GM21717 (cell line): ENCODE measurements around the gene KCNK4.

Experiments
- ATAC-seq: cut with Tn5 transposase; IDR thresholded peaks from one replicate; pipeline ENCODE4 v1.9.1; 2021; ENCODE audit warnings: mild to moderate bottlenecking, moderate library complexity; ENCODE audit not compliant: unreplicated experiment

Gene KCNK4

DNA sequence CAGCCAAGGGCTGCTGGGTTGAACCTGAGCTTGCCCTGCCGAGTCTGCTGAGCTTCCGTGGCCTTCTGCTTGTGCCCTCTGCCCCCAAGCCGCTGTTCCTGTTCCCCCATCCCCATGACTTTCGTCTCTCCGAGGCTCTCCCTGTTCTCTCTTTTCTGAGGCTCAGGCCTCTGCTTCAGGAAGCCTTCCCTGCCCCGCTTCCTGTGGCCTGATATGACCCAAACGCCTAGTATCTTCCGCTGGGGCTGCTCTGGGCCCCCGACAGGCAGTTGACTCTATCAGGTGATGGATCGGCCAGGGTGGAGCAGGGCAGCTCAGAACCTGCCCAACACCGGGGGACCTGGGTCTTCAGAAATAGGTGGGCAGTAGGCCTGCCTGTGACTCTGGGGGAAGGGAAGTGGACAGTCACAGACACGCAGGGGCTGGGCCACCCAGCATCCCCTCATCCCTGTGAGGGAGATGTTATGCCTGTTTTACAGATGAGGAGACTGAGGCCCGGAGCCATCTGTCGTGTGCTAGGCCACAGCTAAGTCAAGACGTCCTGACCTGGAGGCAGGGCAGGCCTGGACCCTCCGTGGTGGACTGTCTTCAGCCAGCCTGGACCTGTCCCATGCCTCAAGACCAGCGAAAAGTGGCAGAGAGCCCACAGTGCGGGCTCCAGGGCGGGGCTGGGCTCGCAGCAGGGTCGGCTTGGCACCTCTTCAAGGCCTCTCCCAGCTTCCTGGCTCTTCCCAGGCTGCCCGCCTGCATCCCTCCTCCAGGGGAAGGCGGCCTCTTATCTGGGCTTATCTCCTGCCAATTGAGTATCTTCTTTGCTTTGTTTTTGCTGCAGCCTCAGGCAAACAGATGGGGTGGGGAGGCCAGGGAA, 22.8 kb upstream of the KCNK4 start:
- no peak for ATAC-seq

GRCh38 chr11:64268893-64269539, 22.1 kb upstream of the KCNK4 start:
- ATAC-seq, result peak; percentile 16

GRCh38 chr11:64269540-64270220, 21.4 kb upstream of the KCNK4 start:
- ATAC-seq, result peak; percentile 55

- no peak for ATAC-seq
Measured at GRCh38 chr11:64275031-64275800, 15.9 kb upstream of the KCNK4 start.

DNA sequence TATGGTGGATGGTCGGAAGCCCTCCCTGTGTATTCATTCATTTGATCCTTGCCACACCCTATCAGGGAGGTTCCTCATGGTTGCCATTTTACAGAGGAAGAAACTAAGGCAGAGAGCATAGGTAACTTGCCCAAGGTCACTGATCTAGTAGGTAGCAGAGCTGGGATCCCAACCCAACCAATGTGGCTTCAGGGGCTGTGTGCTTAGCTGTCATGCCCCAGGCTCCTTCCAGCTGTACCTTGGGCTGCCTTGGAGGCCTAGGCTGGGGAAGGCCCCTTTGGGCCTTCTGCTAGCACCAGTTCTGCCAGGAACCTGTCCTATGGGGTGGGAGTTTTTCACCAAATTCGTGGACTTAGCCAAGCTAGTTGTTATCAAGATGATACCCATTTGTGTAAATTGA, 15.3 kb upstream of the KCNK4 start:
- ATAC-seq, result no peak

DNA sequence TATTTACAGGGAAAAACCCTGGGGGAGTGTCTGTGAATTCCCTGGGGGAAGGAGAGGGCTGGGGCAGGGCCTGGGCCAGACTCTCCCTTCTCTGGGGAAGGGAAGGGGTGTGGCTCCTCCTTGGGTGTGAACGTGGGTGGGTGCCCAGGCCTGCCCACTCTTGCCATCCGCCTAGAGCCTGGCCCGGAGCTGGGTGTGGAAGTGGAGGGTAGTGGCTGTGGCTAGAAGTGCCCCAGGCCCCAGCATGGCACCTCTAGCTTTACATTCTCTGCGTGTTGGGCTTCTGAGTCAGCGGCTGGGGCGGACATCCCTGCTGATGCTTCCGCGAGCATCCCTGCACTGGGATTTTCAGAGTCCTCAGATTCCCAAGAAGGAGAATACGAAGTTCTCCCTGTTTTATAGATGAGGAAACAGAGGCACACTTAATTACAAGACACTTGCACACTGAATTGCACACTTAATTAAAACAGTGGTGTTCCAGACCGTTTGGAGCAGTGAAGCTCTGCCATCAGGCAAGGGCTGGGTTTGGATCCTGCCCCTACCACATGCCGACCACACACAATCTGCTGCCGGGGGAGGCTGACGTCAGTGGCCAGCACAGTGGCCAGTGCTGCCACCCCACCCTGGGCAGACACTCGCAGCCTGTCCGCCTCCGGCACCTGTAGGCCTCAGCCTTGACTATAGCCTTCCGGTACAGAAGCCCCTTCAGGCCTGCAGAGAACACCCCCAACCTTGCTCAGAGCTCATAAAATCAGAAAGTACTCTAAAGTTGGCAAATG, 14.3 kb upstream of the KCNK4 start:
- no peak for ATAC-seq

DNA sequence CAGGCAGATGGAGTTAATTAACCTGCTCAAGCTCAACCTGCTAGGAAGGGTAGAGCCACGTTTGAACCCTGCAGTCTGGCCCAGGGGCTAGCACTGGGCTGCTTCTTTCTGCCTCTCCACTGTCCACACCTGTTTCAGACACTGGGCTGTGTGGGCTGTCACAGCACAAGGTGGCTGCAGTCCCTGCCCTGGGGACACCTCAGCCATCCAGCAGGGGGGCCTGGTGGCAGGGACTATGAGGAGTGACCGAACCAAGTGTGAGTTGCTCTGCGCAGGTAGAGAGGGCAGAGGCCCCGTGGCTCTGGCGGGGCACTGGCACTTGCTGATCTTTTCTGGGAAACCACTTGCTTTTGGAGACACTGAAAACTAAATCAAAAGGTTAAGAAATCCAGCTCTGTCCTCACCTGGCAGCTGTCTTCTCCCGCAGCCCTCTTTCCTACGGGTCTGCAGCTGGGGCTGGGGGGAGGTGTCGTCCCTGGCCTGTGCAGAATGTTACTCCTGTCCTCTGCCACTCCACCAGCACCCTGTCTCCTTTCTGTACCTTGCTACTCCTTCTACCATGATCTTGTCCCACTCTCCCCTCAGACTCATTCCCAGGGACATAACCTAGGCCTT, 12.4 kb upstream of the KCNK4 start:
- no peak for ATAC-seq

GRCh38 chr11:64281957-64282770, 8.9 kb upstream of the KCNK4 start:
- no peak for ATAC-seq

GRCh38 chr11:64283092-64283491, 8.0 kb upstream of the KCNK4 start:
- no peak for ATAC-seq

DNA sequence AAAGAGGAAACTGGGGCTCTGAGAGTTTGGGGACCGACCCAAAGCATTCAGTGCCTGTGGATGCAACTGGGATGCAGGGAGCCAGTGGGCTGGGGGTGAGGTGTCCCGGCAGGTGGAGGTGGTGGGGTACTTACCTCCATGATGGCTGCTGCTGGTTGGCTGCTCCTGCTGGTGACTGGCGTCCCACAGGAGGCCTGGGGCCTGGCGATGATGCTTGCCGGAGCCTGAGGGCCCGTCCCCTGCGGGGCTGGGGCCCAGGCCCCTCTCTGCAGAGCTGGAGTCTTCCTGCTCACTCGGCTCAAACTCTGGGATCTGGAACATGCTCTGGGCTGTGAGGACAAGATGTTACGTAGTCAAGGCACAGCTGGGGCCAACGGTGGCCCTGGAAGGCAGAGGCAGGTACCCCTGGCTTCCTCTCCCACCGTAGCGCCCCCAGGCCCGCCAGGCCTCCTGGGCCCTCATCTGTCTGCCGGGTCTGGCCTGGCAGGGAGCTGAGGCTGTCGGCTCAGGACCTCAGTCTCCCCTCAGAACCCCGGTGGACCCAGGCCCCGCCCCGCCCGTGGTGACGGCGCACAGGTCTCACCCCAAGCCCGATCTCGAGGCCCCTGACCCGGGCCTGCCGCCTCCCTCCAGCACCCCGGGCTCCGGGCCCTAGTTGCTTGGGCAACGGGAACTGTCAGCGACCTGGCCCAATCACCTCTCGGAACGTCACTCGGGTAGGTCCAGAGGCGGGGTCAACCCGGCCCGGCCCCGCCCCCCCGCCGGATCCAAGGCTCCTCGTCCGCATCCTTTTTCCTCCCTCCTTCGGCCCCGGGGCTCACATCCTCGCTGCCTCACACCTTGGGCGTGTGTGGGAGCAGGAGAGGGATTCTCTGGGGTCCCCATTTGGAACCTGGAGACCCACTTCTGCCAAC, 6.8 kb upstream of the KCNK4 start, which contains the start of gene BAD:
Gene BAD, minus strand, starts transcription at position 618 of the 914 bp plus-strand sequence. Its CDS starts 297 bp downstream, at position 321.
- ATAC-seq, result peak; percentile 72

DNA sequence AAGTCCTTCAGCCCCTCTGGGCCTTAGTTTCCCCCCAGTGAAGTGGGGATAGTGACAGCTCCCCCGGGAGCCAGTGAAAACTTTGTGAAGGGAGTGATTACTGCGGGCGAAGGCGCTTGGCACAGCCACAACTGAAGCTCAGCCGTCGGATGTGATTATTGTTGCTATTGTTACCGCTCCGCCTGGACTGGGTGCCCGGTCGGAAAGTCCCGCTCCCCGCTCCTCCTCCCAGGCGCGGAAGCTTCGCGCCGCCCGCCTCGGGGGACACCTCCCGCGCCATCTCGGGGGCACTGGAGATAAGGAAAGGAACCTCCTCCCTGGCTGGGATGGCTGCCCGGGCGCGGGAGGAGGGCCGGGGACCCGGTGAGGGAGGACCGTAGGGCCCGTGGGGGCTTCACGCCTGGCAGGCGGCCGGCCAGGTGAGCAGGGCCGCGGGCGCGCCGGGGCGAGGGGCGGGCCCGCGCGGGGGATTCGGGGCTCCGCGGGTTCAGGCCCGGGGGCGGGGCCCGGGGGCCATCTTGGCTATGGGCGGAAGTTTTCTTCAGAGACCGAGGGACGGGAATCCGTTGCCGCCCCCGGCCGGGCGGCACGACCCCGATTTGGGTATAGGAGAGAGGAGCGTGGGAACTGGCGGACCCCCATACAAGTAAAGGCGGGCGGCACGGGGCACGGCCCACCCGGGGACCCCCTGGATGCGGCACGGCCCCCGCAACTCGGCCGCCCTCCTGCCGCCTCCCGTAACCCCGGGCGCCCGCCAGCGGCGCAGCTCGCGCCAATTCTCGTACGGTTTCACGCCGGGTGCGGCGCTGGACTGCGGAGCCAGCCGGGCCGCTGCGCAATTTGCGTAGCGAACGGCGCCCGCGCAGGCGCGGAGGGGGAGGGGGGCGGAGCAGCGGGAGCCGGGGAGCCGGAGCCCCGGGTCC, 5.9 kb upstream of the KCNK4 start, which contains the start of gene GPR137:
Gene GPR137, plus strand, starts transcription at position 887 of the 923 bp plus-strand sequence. CDS start 677 bp downstream, outside the sequence.
- ATAC-seq, result peak; percentile 46

DNA sequence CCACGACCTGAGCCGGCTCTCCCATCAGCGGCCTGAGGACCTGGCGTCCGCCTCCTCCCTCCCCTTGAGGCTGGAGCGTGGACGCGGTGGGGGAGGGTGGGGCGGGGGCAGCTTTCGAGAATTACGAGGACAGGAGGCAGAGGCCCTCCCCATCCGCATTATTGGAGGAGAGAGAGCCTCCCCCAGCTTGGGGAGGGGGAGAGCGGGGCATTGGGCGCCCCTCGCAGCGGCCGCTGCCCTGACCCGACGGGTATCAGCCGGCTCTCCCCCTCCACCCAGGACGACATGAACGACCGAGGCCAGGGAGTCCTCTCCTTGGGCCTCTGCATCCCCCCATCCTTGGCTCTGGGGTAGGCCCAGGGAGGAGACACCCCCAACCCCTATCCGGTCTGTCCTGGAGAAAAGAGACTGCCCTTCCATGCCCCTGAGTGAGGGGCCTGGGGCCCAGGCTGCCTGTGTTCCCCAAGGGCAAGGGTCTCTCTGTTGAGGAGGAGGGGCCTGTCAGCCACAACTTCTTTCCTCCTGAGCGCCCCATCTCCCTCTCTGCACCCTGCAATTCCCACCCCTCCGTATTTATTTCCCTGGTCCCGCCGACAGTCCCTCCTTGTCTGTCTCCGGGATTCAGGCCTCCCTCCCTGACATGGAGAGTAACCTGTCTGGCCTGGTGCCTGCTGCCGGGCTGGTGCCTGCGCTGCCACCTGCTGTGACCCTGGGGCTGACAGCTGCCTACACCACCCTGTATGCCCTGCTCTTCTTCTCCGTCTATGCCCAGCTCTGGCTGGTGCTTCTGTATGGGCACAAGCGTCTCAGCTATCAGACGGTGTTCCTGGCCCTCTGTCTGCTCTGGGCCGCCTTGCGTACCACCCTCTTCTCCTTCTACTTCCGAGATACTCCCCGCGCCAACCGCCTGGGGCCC, 5.0 kb upstream of the KCNK4 start:
- no peak for ATAC-seq

DNA sequence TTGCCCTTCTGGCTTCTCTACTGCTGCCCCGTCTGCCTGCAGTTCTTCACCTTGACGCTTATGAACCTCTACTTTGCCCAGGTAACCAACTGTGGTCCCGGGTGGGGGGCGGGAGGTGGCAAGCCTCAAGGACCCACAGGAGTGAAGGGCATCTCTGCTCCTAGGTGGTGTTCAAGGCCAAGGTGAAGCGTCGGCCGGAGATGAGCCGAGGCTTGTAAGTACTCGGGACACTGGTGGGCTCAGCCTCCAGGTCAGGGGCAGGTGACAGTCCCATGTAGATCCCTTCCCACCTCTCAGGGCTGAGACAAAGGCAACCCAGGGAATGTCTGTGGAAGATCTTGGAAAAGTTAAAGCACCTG, 4.3 kb upstream of the KCNK4 start:
- no peak for ATAC-seq

DNA sequence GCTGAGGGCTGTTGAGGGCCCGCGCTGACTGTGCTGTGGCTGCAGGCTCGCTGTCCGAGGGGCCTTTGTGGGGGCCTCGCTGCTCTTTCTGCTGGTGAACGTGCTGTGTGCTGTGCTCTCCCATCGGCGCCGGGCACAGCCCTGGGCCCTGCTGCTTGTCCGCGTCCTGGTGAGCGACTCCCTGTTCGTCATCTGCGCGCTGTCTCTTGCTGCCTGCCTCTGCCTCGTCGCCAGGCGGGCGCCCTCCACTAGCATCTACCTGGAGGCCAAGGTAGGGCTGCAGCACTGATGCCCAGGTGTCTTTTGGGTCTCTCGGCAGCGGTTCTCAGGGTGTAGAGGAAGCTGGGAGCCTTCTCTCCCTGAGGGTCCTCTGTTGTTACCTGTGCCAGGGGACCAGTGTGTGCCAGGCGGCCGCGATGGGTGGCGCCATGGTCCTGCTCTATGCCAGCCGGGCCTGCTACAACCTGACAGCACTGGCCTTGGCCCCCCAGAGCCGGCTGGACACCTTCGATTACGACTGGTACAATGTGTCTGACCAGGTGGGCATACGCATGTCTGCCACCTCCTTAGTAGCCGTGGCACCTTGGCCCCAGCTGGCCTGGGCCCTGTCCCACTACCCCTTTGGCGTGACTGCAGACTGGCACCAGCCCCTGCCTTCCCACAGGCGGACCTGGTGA, 3.3 kb upstream of the KCNK4 start:
- ATAC-seq, result no peak

- ATAC-seq, result no peak
Measured at GRCh38 chr11:64288353-64288750, 2.8 kb upstream of the KCNK4 start.
